ENCODE measurements around the gene BRICD5.

The BRICD5 gene

GRCh38 chr16:2171601-2172178 is 39.0 kb downstream of the BRICD5 start:
- no peak for DNase-seq (ENCODE audit: low read depth)
- TF ChIP-seq CTCF (IDR thresholded peaks at IDR 0.05; ENCODE audit: control insufficient read depth, insufficient read depth, low read depth, low read length, missing control alignments), result no peak
- H3K4me3 ChIP-seq (ENCODE audit: control insufficient read depth, low read depth, low read length), result no peak overlapping the region

GRCh38 chr16:2170587-2171435 is 39.9 kb downstream of the BRICD5 start:
- DNase-seq (ENCODE audit: low read depth), result no peak
- no peak for TF ChIP-seq CTCF (IDR thresholded peaks at IDR 0.05; ENCODE audit: control insufficient read depth, insufficient read depth, low read depth, low read length, missing control alignments)
- no peak overlapping the region for H3K4me3 ChIP-seq (ENCODE audit: control insufficient read depth, low read depth, low read length)

GRCh38 chr16:2170080-2170479 is 40.6 kb downstream of the BRICD5 start:
- TF ChIP-seq CTCF (IDR thresholded peaks at IDR 0.05; ENCODE audit: control insufficient read depth, insufficient read depth, low read depth, low read length, missing control alignments), result no peak
- DNase-seq (ENCODE audit: low read depth), result no peak

GRCh38 chr16:2167068-2167638 is 43.5 kb downstream of the BRICD5 start:
- no peak for DNase-seq (ENCODE audit: low read depth)
- no peak overlapping the region for H3K4me3 ChIP-seq (ENCODE audit: control insufficient read depth, low read depth, low read length)
- no peak for TF ChIP-seq CTCF (IDR thresholded peaks at IDR 0.05; ENCODE audit: control insufficient read depth, insufficient read depth, low read depth, low read length, missing control alignments)

More at GRCh38 chr16:2170080-2170479, 40.6 kb downstream of the BRICD5 start:
- no peak overlapping the region for H3K4me3 ChIP-seq (ENCODE audit: control insufficient read depth, low read depth, low read length)

- no peak for DNase-seq (ENCODE audit: low read depth)
- no peak for TF ChIP-seq CTCF (IDR thresholded peaks at IDR 0.05; ENCODE audit: control insufficient read depth, insufficient read depth, low read depth, low read length, missing control alignments)
- H3K4me3 ChIP-seq (ENCODE audit: control insufficient read depth, low read depth, low read length), result no peak overlapping the region
Observed at GRCh38 chr16:2166263-2167067, 44.2 kb downstream of the BRICD5 start.

GRCh38 chr16:2165861-2166260 is 44.8 kb downstream of the BRICD5 start:
- H3K4me3 ChIP-seq (ENCODE audit: control insufficient read depth, low read depth, low read length), result no peak overlapping the region
- DNase-seq (ENCODE audit: low read depth), result no peak
- TF ChIP-seq CTCF (IDR thresholded peaks at IDR 0.05; ENCODE audit: control insufficient read depth, insufficient read depth, low read depth, low read length, missing control alignments), result no peak
